ENCODE data around the gene TRIM17.

The TRIM17 gene

GRCh38 chr1:228430243-228430642 is 13.6 kb upstream of the TRIM17 start:
- Histone ChIP-seq H3K4me2 (ENCODE audit: low read length) (no peak overlapping the region), H3K27me3 (ENCODE audit: control insufficient read depth, low read length) (peaks cover 4% of the 10 kb centered on the region; the same call in 1 of the 2 replicates), H3F3A (ENCODE audit: control insufficient read depth, insufficient read depth) (no peaks in the 10 kb centered on the region), H3K9me2 (replicated peaks; ENCODE audit: control insufficient read depth, low read length) (no peaks in the 10 kb centered on the region), H3K36me3 (ENCODE audit: control insufficient read depth, low read length) (no peaks in the 10 kb centered on the region), H3K9me3 (ENCODE audit: control insufficient read depth, insufficient read depth, low read length) (no peaks in the 10 kb centered on the region), H3K4me1 (ENCODE audit: control insufficient read depth, low read length) (no peaks in the 10 kb centered on the region), H4K20me1 (ENCODE audit: control insufficient read depth, insufficient read depth, low read depth, low read length) (no peaks in the 10 kb centered on the region), H3K79me2 (ENCODE audit: control insufficient read depth, low read length) (no peaks in the 10 kb centered on the region), H3K27ac (ENCODE audit: low read depth, low read length) (no peak overlapping the region), H3K4me3 (ENCODE audit: low read length) (no peak overlapping the region)
- TF ChIP-seq EZH2phosphoT487 (IDR thresholded peaks at IDR 0.05; ENCODE audit: borderline replicate concordance, low read length) (no peak), CTCF (IDR thresholded peaks at IDR 0.05; ENCODE audit: low read depth, low read length, poor library complexity, severe bottlenecking) (no peak)

DNA sequence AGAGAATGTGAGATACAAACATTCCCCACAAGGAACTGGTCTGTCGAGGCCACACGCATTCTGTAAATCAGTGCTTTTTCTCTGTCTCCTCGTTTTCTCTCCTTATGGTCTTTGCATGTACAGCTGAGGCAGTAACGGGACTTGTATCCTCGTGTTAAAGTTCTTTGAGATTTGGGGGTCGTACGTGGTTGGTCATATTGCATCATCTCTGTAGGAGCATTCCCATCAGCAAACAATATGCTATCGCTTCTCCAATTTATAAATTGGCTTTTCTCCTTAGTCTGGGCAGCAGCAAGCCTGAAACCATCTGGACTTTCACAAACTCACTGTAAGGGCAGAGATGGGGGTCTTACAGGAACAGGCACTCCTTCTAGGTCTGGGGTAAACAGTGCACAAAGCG is 13.0 kb upstream of the TRIM17 start:
- Histone ChIP-seq H3K4me1 (ENCODE audit: control insufficient read depth, low read length) (no peaks in the 10 kb centered on the region), H3K9me3 (ENCODE audit: control insufficient read depth, insufficient read depth, low read length) (no peaks in the 10 kb centered on the region), H3K4me3 (ENCODE audit: low read length) (no peak overlapping the region), H3K9me2 (replicated peaks; ENCODE audit: control insufficient read depth, low read length) (no peaks in the 10 kb centered on the region), H4K20me1 (ENCODE audit: control insufficient read depth, insufficient read depth, low read depth, low read length) (no peaks in the 10 kb centered on the region), H3K79me2 (ENCODE audit: control insufficient read depth, low read length) (no peaks in the 10 kb centered on the region), H3K27ac (ENCODE audit: low read depth, low read length) (no peak overlapping the region), H3K4me2 (ENCODE audit: low read length) (no peak overlapping the region), H3K27me3 (ENCODE audit: control insufficient read depth, low read length) (peaks cover 4% of the 10 kb centered on the region; the same call in 1 of the 2 replicates), H3K36me3 (ENCODE audit: control insufficient read depth, low read length) (no peaks in the 10 kb centered on the region), H3F3A (ENCODE audit: control insufficient read depth, insufficient read depth) (no peaks in the 10 kb centered on the region)
- no peak for TF ChIP-seq CTCF (IDR thresholded peaks at IDR 0.05; ENCODE audit: low read depth, low read length, poor library complexity, severe bottlenecking)
- TF ChIP-seq EZH2phosphoT487 (IDR thresholded peaks at IDR 0.05; ENCODE audit: borderline replicate concordance, low read length) = no peak

GRCh38 chr1:228429007-228429406 is 12.3 kb upstream of the TRIM17 start:
- Histone ChIP-seq H3K9me3 (ENCODE audit: control insufficient read depth, insufficient read depth, low read length) (no peaks in the 10 kb centered on the region), H3K4me2 (ENCODE audit: low read length) (no peak overlapping the region), H3K36me3 (ENCODE audit: control insufficient read depth, low read length) (no peaks in the 10 kb centered on the region), H3F3A (ENCODE audit: control insufficient read depth, insufficient read depth) (no peaks in the 10 kb centered on the region), H3K4me3 (ENCODE audit: low read length) (no peak overlapping the region), H3K27ac (ENCODE audit: low read depth, low read length) (no peak overlapping the region), H4K20me1 (ENCODE audit: control insufficient read depth, insufficient read depth, low read depth, low read length) (no peaks in the 10 kb centered on the region), H3K27me3 (ENCODE audit: control insufficient read depth, low read length) (peaks cover 4% of the 10 kb centered on the region; the same call in 1 of the 2 replicates), H3K9me2 (replicated peaks; ENCODE audit: control insufficient read depth, low read length) (no peaks in the 10 kb centered on the region), H3K79me2 (ENCODE audit: control insufficient read depth, low read length) (no peaks in the 10 kb centered on the region), H3K4me1 (ENCODE audit: control insufficient read depth, low read length) (no peaks in the 10 kb centered on the region)
- TF ChIP-seq CTCF (IDR thresholded peaks at IDR 0.05; ENCODE audit: low read depth, low read length, poor library complexity, severe bottlenecking) (no peak), EZH2phosphoT487 (IDR thresholded peaks at IDR 0.05; ENCODE audit: borderline replicate concordance, low read length) (no peak)

Measured in DOHH2 (cell line).